HepG2 (cell line): ENCODE results near the gene CHD9. TPM values are rescaled to one million over a fixed set of nuclear protein-coding genes. Genes with fewer than 3 reads are reported as not detected.

Experiments used
- ATAC-seq: fragments of 200-7000 bp; cut with Tn5 transposase; 3 replicates; pipeline ENCODE4 v1.9.1; 2020; ENCODE audit warnings: mild to moderate bottlenecking, moderate library complexity
- BruUV-seq: library from RNA; stranded (reverse); fragments of 400-500 nt; replicated peaks from 2 replicates; lab custom pipeline; 2021; lab: Mats Ljungman, UMichigan
- CTCF ChIA-PET: fragments of 300-600 bp; formaldehyde crosslinking; extraction: SDS; loops from one replicate; lab custom pipeline; 2021; ENCODE audit warnings: low total read pairs, inconsistent platforms, low intra/inter-chr PET ratio; lab: Yijun Ruan, JAX
- POLR2A ChIA-PET: fragments of 350-600 bp; sonication (Branson Sonifier 250); formaldehyde crosslinking; loops from one replicate; lab custom pipeline; 2020; ENCODE audit warnings: antibody characterized with exemption, inconsistent platforms; lab: Yijun Ruan, JAX
- DNase-seq: peaks from one replicate; pipeline ENCODE4 v3.0.0-alpha.2; 2015; ENCODE audit warnings: low spot score
- FAIRE-seq: peaks from 3 replicates; lab custom pipeline; 2011; peaks lifted over from hg19 to GRCh38; lab: Jason Lieb, UNC
- H2AFZ ChIP-seq: one replicate; pipeline ENCODE4 v1.6.1; 2011; ENCODE audit warnings: low read length, inconsistent platforms
- H3K27ac ChIP-seq: fragments of 300-600 bp; 3 replicates; pipeline ENCODE4 v1.8.0; 2011; ENCODE audit warnings: mixed run types, mild to moderate bottlenecking, mixed read lengths, low read length, inconsistent platforms; ENCODE audit not compliant: insufficient read depth; ENCODE audit errors: extremely low read length
- H3K27me3 ChIP-seq, 2 experiments: fragments of 200-600 bp in 1 of 2; 2 replicates in 1 of 2; 3 replicates in 1 of 2; pipeline versions ENCODE4 v1.6.0 to v1.8.0; 2011; ENCODE audit warnings: low read length in 2 of 2, mild to moderate bottlenecking in 2 of 2, moderate library complexity in 2 of 2, inconsistent platforms in 1 of 2; ENCODE audit not compliant: insufficient read depth in 2 of 2, control insufficient read depth in 1 of 2
- H3K36me3 ChIP-seq, 2 experiments: fragments of 200-600 bp in 1 of 2; replicated peaks in 1 of 2; 2 replicates in 1 of 2; 3 replicates in 1 of 2; pipeline versions ENCODE4 v1.5.1 to v1.8.0; 2011; ENCODE audit warnings: low read length in 2 of 2, inconsistent platforms in 1 of 2; ENCODE audit not compliant: insufficient read depth in 2 of 2, control insufficient read depth in 1 of 2
- H3K4me1 ChIP-seq: 2 replicates; pipeline ENCODE4 v1.5.1; 2012; ENCODE audit warnings: low read length, inconsistent platforms; ENCODE audit not compliant: insufficient read depth
- H3K4me2 ChIP-seq: 2 replicates; pipeline ENCODE4 v1.6.0; 2011; ENCODE audit warnings: low read depth, low read length, inconsistent platforms
- H3K4me3 ChIP-seq, 3 experiments: fragments of 200-600 bp in 1 of 3; sonication (generic), shearing (Covaris generic) in 1 of 3; replicated peaks in 1 of 3; 2 replicates each; pipeline ENCODE4 v1.5.1; 2011 to 2016; ENCODE audit warnings: low read length in 3 of 3, inconsistent platforms in 2 of 3, low read depth in 2 of 3, mild to moderate bottlenecking in 2 of 3, control low read depth in 1 of 3, mixed read lengths in 1 of 3; ENCODE audit not compliant: insufficient read depth in 1 of 3
- H3K79me2 ChIP-seq: one replicate; pipeline ENCODE4 v1.6.1; 2011; ENCODE audit warnings: low read length, inconsistent platforms; ENCODE audit not compliant: insufficient read depth
- H3K9ac ChIP-seq: 2 replicates; pipeline ENCODE4 v1.6.0; 2011; ENCODE audit warnings: mild to moderate bottlenecking, low read depth, low read length, inconsistent platforms; ENCODE audit not compliant: insufficient read depth
- H3K9me3 ChIP-seq: 2 replicates; pipeline ENCODE4 v1.5.1; 2012; ENCODE audit warnings: mild to moderate bottlenecking, low read length
- H4K20me1 ChIP-seq: 2 replicates; pipeline ENCODE4 v1.6.0; 2011; ENCODE audit warnings: inconsistent platforms, mild to moderate bottlenecking, low read length, moderate library complexity; ENCODE audit not compliant: insufficient read depth
- GZF1 ChIP-seq: sonication (generic); formaldehyde crosslinking; IDR thresholded peaks from 2 replicates; pipeline ENCODE4 v1.5.1; 2020; ENCODE audit warnings: mild to moderate bottlenecking, missing genetic modification reagents
- NCOA5 ChIP-seq: sonication (generic); formaldehyde crosslinking; IDR thresholded peaks from 2 replicates; pipeline ENCODE4 v1.4.0; 2020; ENCODE audit warnings: missing genetic modification reagents
- SAP130 ChIP-seq: IDR thresholded peaks from 2 replicates; pipeline ENCODE4 v1.6.1; 2016; ENCODE audit warnings: low read depth
- SOX13 ChIP-seq, 3 experiments: fragments of 450-650 bp in 1 of 3; sonication (generic) in 1 of 3; formaldehyde crosslinking in 1 of 3; IDR thresholded peaks in 2 of 3; conservative IDR thresholded peaks in 1 of 3; 2 replicates each; pipeline versions ENCODE4 v1.5.0 to v1.6.1; 2016 to 2020; ENCODE audit warnings: antibody characterized with exemption in 1 of 3, mild to moderate bottlenecking in 1 of 3, missing compliant biosample characterization in 1 of 3, missing genetic modification reagents in 1 of 3, moderate library complexity in 1 of 3
- SP1 ChIP-seq, 2 experiments: fragments of 450-650 bp in 1 of 2; sonication (generic) in 1 of 2; formaldehyde crosslinking in 1 of 2; IDR thresholded peaks; 2 replicates each; pipeline versions ENCODE4 v1.4.0 to v1.6.1; 2016 to 2020; ENCODE audit warnings: missing genetic modification reagents in 1 of 2
- STAT5B ChIP-seq: sonication (generic); formaldehyde crosslinking; IDR thresholded peaks from 2 replicates; pipeline ENCODE4 v1.4.0; 2020; ENCODE audit warnings: missing genetic modification reagents
- ZNF589 ChIP-seq: sonication (generic); formaldehyde crosslinking; conservative IDR thresholded peaks from 2 replicates; pipeline ENCODE4 v1.8.0; 2022; ENCODE audit warnings: mild to moderate bottlenecking, moderate library complexity, missing genetic modification reagents
- ZNF629 ChIP-seq: sonication (generic); formaldehyde crosslinking; conservative IDR thresholded peaks from 2 replicates; pipeline ENCODE4 v1.5.0; 2020; ENCODE audit warnings: missing genetic modification reagents
- ZNF678 ChIP-seq: sonication (generic); formaldehyde crosslinking; IDR thresholded peaks from 2 replicates; pipeline ENCODE4 v1.4.0; 2020; ENCODE audit warnings: mild to moderate bottlenecking, missing genetic modification reagents
- WGBS: methylation state at CpG from one replicate; pipeline ENCODE4 v1.1.6; 2017; ENCODE audit warnings: low lambda C conversion rate; 5-methylcytosine and 5-hydroxymethylcytosine counted together
- in situ Hi-C: cut with HindIII; loops from 2 replicates; pipeline ENCODE4 v1.10.0; 2017; ENCODE audit warnings: low pct_unique_long_range_greater_than_20kb; ENCODE audit not compliant: extremely low pct_ligation_motif_present
- intact Hi-C: fragments of 100-400 bp; cut with micrococcal nuclease; formaldehyde crosslinking; loops from one replicate; pipeline ENCODE4 v1.10.0; 2022; ENCODE audit not compliant: unreplicated experiment
- polyA plus RNA-seq, 8 experiments: library from polyadenylated mRNA; depleted of rRNA in 3 of 8; stranded (reverse) in 7 of 8; unstranded in 1 of 8; fragments of >200 nt; fragmentation: Illumina TruSeq in 4 of 8; extraction: Trizol in 4 of 8; gene quantifications; 2 replicates each; pipeline versions ENCODE4 v1.2.1 to v1.2.3, GENCODE V29; 2011 to 2016; ENCODE audit warnings: low read depth in 4 of 8, missing spikeins in 1 of 8, mixed read lengths in 1 of 8; ENCODE audit not compliant: insufficient read depth in 1 of 8
- total RNA-seq, 5 experiments: library from RNA; depleted of rRNA; stranded (reverse); fragments of >200 nt; fragmentation: Illumina TruSeq; extraction: Trizol; gene quantifications; 2 replicates each; pipeline ENCODE4 v1.2.3, GENCODE V29; 2016; ENCODE audit warnings: low read depth in 1 of 5
- TF ChIP-seq, protein P1 (sequence below): sonication (generic); formaldehyde crosslinking; IDR thresholded peaks from 2 replicates; pipeline ENCODE4 v1.8.1; 2023; ENCODE audit warnings: missing genetic modification reagents, mild to moderate bottlenecking, borderline replicate concordance
- TF ChIP-seq, protein P2 (sequence below): sonication (generic); formaldehyde crosslinking; IDR thresholded peaks from 2 replicates; pipeline ENCODE4 v1.8.1; 2022; ENCODE audit warnings: mild to moderate bottlenecking, missing genetic modification reagents
- TF ChIP-seq, protein P3 (sequence below): IDR thresholded peaks from 2 replicates; pipeline ENCODE4 v1.6.1; 2016; ENCODE audit warnings: missing genetic modification reagents, missing compliant biosample characterization
- TF ChIP-seq, protein P4 (sequence below): sonication (generic); formaldehyde crosslinking; conservative IDR thresholded peaks from 2 replicates; pipeline ENCODE4 v1.8.0; 2022; ENCODE audit warnings: missing genetic modification reagents
- TF ChIP-seq, protein P5 (sequence below): IDR thresholded peaks from 2 replicates; pipeline ENCODE4 v1.6.1; 2016
- TF ChIP-seq, protein P6 (sequence below): sonication (generic); formaldehyde crosslinking; IDR thresholded peaks from 2 replicates; pipeline ENCODE4 v1.4.0; 2020; ENCODE audit warnings: missing genetic modification reagents, borderline replicate concordance
- TF ChIP-seq, protein P7 (sequence below): sonication (generic); formaldehyde crosslinking; IDR thresholded peaks from 2 replicates; pipeline ENCODE4 v1.4.0; 2020; ENCODE audit warnings: missing genetic modification reagents

Gene CHD9
- total and polyA plus RNA-seq, 2 of the 13 experiments (the other 11 are each of a cell fraction or from before 2014, with no cell fraction given) = 23.4 to 27.7 TPM

DNA sequence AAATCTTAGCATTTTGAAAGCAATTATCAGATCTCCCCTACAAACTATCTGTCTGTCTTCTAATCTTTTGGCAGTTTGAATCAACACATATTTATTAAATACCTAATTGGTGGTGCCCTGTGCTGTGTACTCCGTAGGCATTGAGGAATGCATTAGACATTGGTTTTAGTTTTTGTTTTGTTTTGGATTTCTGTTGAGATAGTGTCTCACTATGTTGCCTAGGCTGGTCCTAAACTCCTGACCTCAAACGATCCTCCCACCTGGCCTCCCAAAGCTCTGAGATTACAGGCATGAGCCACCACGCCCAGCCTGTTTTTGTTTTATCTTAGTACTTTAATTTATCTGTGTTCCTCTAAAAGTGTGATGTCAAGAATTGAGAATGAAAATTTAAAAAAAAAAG, 254.7 kb downstream of the CHD9 start:
- no peak overlapping the region for H2AFZ ChIP-seq
- H3K27ac ChIP-seq = no peak overlapping the region
- H3K4me2 ChIP-seq = no peak overlapping the region
- no peaks in the 10 kb centered on the region for H3K4me1 ChIP-seq
- whole genome bisulfite sequencing = 96% methylated on average over 3 of the region's 3 CpGs
- intact Hi-C loops = no loop called here
- no peaks in the 10 kb centered on the region for H4K20me1 ChIP-seq
- in situ Hi-C loops = no loop called here
- FAIRE-seq = no peak
- no peaks in the 10 kb centered on the region for H3K79me2 ChIP-seq
- CTCF ChIA-PET = no interaction called here
- DNase-seq = no peak
- BruUV-seq = no TSS peak
- no peak overlapping the region for H3K9ac ChIP-seq
- peaks cover 7 to 41% of the 10 kb centered on the region in 2 experiments for H3K36me3 ChIP-seq
- ATAC-seq = no peak
- H3K27me3 ChIP-seq = no peaks in the 10 kb centered on the region
- H3K4me3 ChIP-seq = no peak overlapping the region
- H3K9me3 ChIP-seq = no peaks in the 10 kb centered on the region
- POLR2A ChIA-PET = no interaction called here
- TF ChIP-seq STAT5B (CRISPR knock-in tag) = no peak
- TF ChIP-seq SP1 (IDR thresholded peaks at IDR 0.05) = no peak
- no peak for TF ChIP-seq SP1 (CRISPR knock-in tag; IDR thresholded peaks at IDR 0.05)
- TF ChIP-seq, protein P1, sequence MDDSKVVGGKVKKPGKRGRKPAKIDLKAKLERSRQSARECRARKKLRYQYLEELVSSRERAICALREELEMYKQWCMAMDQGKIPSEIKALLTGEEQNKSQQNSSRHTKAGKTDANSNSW (CRISPR knock-in tag) = no peak
- no peak for TF ChIP-seq ZNF629 (CRISPR knock-in tag)
- TF ChIP-seq SOX13 (IDR thresholded peaks at IDR 0.05) = no peak
- no peak for TF ChIP-seq SOX13 (CRISPR knock-in tag; conservative IDR thresholded peaks at IDR 0.05 in 1 of 2, IDR thresholded peaks at IDR 0.05 in 1 of 2)
- TF ChIP-seq, protein P2, sequence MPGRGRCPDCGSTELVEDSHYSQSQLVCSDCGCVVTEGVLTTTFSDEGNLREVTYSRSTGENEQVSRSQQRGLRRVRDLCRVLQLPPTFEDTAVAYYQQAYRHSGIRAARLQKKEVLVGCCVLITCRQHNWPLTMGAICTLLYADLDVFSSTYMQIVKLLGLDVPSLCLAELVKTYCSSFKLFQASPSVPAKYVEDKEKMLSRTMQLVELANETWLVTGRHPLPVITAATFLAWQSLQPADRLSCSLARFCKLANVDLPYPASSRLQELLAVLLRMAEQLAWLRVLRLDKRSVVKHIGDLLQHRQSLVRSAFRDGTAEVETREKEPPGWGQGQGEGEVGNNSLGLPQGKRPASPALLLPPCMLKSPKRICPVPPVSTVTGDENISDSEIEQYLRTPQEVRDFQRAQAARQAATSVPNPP (CRISPR knock-in tag) = no peak
- TF ChIP-seq, protein P3, sequence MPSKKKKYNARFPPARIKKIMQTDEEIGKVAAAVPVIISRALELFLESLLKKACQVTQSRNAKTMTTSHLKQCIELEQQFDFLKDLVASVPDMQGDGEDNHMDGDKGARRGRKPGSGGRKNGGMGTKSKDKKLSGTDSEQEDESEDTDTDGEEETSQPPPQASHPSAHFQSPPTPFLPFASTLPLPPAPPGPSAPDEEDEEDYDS (CRISPR knock-in tag) = no peak
- no peak for TF ChIP-seq ZNF589 (CRISPR knock-in tag)
- TF ChIP-seq, protein P4, sequence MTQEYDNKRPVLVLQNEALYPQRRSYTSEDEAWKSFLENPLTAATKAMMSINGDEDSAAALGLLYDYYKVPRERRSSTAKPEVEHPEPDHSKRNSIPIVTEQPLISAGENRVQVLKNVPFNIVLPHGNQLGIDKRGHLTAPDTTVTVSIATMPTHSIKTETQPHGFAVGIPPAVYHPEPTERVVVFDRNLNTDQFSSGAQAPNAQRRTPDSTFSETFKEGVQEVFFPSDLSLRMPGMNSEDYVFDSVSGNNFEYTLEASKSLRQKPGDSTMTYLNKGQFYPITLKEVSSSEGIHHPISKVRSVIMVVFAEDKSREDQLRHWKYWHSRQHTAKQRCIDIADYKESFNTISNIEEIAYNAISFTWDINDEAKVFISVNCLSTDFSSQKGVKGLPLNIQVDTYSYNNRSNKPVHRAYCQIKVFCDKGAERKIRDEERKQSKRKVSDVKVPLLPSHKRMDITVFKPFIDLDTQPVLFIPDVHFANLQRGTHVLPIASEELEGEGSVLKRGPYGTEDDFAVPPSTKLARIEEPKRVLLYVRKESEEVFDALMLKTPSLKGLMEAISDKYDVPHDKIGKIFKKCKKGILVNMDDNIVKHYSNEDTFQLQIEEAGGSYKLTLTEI (CRISPR knock-in tag) = no peak
- TF ChIP-seq, protein P5, sequence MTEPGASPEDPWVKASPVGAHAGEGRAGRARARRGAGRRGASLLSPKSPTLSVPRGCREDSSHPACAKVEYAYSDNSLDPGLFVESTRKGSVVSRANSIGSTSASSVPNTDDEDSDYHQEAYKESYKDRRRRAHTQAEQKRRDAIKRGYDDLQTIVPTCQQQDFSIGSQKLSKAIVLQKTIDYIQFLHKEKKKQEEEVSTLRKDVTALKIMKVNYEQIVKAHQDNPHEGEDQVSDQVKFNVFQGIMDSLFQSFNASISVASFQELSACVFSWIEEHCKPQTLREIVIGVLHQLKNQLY (CRISPR knock-in tag) = no peak
- TF ChIP-seq, protein P6, sequence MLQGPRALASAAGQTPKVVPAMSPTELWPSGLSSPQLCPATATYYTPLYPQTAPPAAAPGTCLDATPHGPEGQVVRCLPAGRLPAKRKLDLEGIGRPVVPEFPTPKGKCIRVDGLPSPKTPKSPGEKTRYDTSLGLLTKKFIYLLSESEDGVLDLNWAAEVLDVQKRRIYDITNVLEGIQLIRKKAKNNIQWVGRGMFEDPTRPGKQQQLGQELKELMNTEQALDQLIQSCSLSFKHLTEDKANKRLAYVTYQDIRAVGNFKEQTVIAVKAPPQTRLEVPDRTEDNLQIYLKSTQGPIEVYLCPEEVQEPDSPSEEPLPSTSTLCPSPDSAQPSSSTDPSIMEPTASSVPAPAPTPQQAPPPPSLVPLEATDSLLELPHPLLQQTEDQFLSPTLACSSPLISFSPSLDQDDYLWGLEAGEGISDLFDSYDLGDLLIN (CRISPR knock-in tag) = no peak
- TF ChIP-seq ZNF678 (CRISPR knock-in tag) = no peak
- TF ChIP-seq GZF1 (CRISPR knock-in tag) = no peak
- no peak for TF ChIP-seq NCOA5 (CRISPR knock-in tag)
- TF ChIP-seq SAP130 (CRISPR knock-in tag) = no peak
- TF ChIP-seq, protein P7, sequence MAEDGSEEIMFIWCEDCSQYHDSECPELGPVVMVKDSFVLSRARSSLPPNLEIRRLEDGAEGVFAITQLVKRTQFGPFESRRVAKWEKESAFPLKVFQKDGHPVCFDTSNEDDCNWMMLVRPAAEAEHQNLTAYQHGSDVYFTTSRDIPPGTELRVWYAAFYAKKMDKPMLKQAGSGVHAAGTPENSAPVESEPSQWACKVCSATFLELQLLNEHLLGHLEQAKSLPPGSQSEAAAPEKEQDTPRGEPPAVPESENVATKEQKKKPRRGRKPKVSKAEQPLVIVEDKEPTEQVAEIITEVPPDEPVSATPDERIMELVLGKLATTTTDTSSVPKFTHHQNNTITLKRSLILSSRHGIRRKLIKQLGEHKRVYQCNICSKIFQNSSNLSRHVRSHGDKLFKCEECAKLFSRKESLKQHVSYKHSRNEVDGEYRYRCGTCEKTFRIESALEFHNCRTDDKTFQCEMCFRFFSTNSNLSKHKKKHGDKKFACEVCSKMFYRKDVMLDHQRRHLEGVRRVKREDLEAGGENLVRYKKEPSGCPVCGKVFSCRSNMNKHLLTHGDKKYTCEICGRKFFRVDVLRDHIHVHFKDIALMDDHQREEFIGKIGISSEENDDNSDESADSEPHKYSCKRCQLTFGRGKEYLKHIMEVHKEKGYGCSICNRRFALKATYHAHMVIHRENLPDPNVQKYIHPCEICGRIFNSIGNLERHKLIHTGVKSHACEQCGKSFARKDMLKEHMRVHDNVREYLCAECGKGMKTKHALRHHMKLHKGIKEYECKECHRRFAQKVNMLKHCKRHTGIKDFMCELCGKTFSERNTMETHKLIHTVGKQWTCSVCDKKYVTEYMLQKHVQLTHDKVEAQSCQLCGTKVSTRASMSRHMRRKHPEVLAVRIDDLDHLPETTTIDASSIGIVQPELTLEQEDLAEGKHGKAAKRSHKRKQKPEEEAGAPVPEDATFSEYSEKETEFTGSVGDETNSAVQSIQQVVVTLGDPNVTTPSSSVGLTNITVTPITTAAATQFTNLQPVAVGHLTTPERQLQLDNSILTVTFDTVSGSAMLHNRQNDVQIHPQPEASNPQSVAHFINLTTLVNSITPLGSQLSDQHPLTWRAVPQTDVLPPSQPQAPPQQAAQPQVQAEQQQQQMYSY = no peak
